Activated CD8-positive, alpha-beta memory T cell treated with anti-CD3 and anti-CD28 coated beads, Interleukin-2, amount 10 ng/mL, durations not matched to agents 7 days and 5 days (primary cell): Measurements from ENCODE around the gene ETNPPL. TPM values are rescaled to one million over a fixed set of nuclear protein-coding genes. Genes with fewer than 3 reads are reported as not detected.
A peak's percentile ranks its signal among the peaks of the same experiment; 100 is the strongest.

ENCODE experiments used
- ATAC-seq: fragments of 150-1000 bp; cut with Tn5 transposase; one replicate; pipeline ENCODE4 v1.10.0; 2021; ENCODE audit warnings: moderate library complexity
- CTCF ChIA-PET: fragments of 350-600 bp; sonication (Branson Sonifier 250); formaldehyde crosslinking; loops from one replicate; lab custom pipeline; 2021; ENCODE audit warnings: antibody characterized with exemption; lab: Charles Lee
- DNase-seq: peaks from one replicate; pipeline ENCODE4 v3.0.0-alpha.2; 2020
- H3K27ac Mint-ChIP-seq: one replicate; pipeline ENCODE4 v1.8.0; 2021; ENCODE audit warnings: mild to moderate bottlenecking, mixed read lengths
- H3K27me3 Mint-ChIP-seq: one replicate; pipeline ENCODE4 v1.8.0; 2021; ENCODE audit warnings: mixed read lengths
- H3K36me3 Mint-ChIP-seq: one replicate; pipeline ENCODE4 v1.8.0; 2021; ENCODE audit warnings: mild to moderate bottlenecking, mixed read lengths
- H3K4me1 Mint-ChIP-seq: one replicate; pipeline ENCODE4 v1.8.0; 2021; ENCODE audit warnings: mixed read lengths
- H3K4me3 Mint-ChIP-seq: one replicate; pipeline ENCODE4 v1.8.0; 2021; ENCODE audit warnings: mild to moderate bottlenecking, moderate library complexity, mixed read lengths
- H3K9me3 Mint-ChIP-seq: one replicate; pipeline ENCODE4 v1.8.0; 2022; ENCODE audit warnings: low read depth, mixed read lengths
- total RNA-seq, 2 experiments: library from RNA; stranded (reverse); gene quantifications; one replicate each; pipeline ENCODE4 v1.2.3, GENCODE V29; 2021

ETNPPL gene
- total RNA-seq, 2 experiments from 2014 or later, result not detected

GRCh38 chr4:108703966-108704365, 58.9 kb downstream of the ETNPPL start:
- Mint-ChIP-seq H3K27ac (no peak overlapping the region), H3K4me1 (peaks cover 13% of the 10 kb centered on the region), H3K27me3 (no peaks in the 10 kb centered on the region), H3K4me3 (no peak overlapping the region), H3K36me3 (no peaks in the 10 kb centered on the region), H3K9me3 (no peaks in the 10 kb centered on the region)
- CTCF ChIA-PET, result no interaction called here
- ATAC-seq (no peak), DNase-seq (no peak)

GRCh38 chr4:108703370-108703769, 59.5 kb downstream of the ETNPPL start:
- H3K9me3 Mint-ChIP-seq, result no peaks in the 10 kb centered on the region
- H3K27me3 Mint-ChIP-seq, result peaks cover 3% of the 10 kb centered on the region
- H3K4me1 Mint-ChIP-seq, result peaks cover 13% of the 10 kb centered on the region
- no peak for ATAC-seq
- no peak overlapping the region for H3K27ac Mint-ChIP-seq
- no peak overlapping the region for H3K4me3 Mint-ChIP-seq
- no peak for DNase-seq
- CTCF ChIA-PET, result no interaction called here
- H3K36me3 Mint-ChIP-seq, result no peaks in the 10 kb centered on the region

- H3K4me3 Mint-ChIP-seq, result no peak overlapping the region
Measured at GRCh38 chr4:108702960-108703359, 59.9 kb downstream of the ETNPPL start.

GRCh38 chr4:108700081-108700757, 62.6 kb downstream of the ETNPPL start:
- Mint-ChIP-seq H3K36me3 (no peaks in the 10 kb centered on the region), H3K9me3 (no peaks in the 10 kb centered on the region), H3K4me1 (peaks cover 13% of the 10 kb centered on the region), H3K4me3 (no peak overlapping the region), H3K27me3 (peaks cover 3% of the 10 kb centered on the region), H3K27ac (no peak overlapping the region)
- CTCF ChIA-PET, result no interaction called here
- no peak for ATAC-seq
- no peak for DNase-seq

More at GRCh38 chr4:108702960-108703359, 59.9 kb downstream of the ETNPPL start:
- Mint-ChIP-seq H3K27me3 (peaks cover 3% of the 10 kb centered on the region), H3K4me1 (peaks cover 13% of the 10 kb centered on the region), H3K36me3 (no peaks in the 10 kb centered on the region), H3K9me3 (no peaks in the 10 kb centered on the region), H3K27ac (no peak overlapping the region)
- ATAC-seq (peak; percentile 39), DNase-seq (no peak)
- CTCF ChIA-PET, result no interaction called here

- no peaks in the 10 kb centered on the region for H3K9me3 Mint-ChIP-seq
- no peaks in the 10 kb centered on the region for H3K36me3 Mint-ChIP-seq
- H3K27ac Mint-ChIP-seq, result no peak overlapping the region
- ATAC-seq, result no peak
- no peak overlapping the region for H3K4me3 Mint-ChIP-seq
- H3K27me3 Mint-ChIP-seq, result peaks cover 3% of the 10 kb centered on the region
- no peak for DNase-seq
- no peaks in the 10 kb centered on the region for H3K4me1 Mint-ChIP-seq
- CTCF ChIA-PET, result interaction anchor here (0.9 kb wide), 1 partner anchor 11 kb away, joined by 4 read pairs; no protein-coding TSS in a partner anchor
Measured at GRCh38 chr4:108696160-108696559, 66.7 kb downstream of the ETNPPL start.

GRCh38 chr4:108695062-108695461, 67.8 kb downstream of the ETNPPL start:
- no peaks in the 10 kb centered on the region for H3K4me1 Mint-ChIP-seq
- peaks cover 3% of the 10 kb centered on the region for H3K27me3 Mint-ChIP-seq
- H3K9me3 Mint-ChIP-seq, result no peaks in the 10 kb centered on the region
- no peak overlapping the region for H3K4me3 Mint-ChIP-seq
- no peak for ATAC-seq
- H3K36me3 Mint-ChIP-seq, result no peaks in the 10 kb centered on the region
- CTCF ChIA-PET, result no interaction called here
- DNase-seq, result no peak
- no peak overlapping the region for H3K27ac Mint-ChIP-seq

GRCh38 chr4:108694423-108694822, 68.4 kb downstream of the ETNPPL start:
- Mint-ChIP-seq H3K4me1 (no peaks in the 10 kb centered on the region), H3K9me3 (no peaks in the 10 kb centered on the region), H3K4me3 (no peak overlapping the region), H3K36me3 (no peaks in the 10 kb centered on the region), H3K27ac (no peak overlapping the region), H3K27me3 (peaks cover 3% of the 10 kb centered on the region)
- DNase-seq (no peak), ATAC-seq (no peak)
- CTCF ChIA-PET, result no interaction called here

- CTCF ChIA-PET, result no interaction called here
- Mint-ChIP-seq H3K4me1 (no peaks in the 10 kb centered on the region), H3K36me3 (no peaks in the 10 kb centered on the region), H3K4me3 (no peak overlapping the region), H3K9me3 (no peaks in the 10 kb centered on the region), H3K27me3 (peaks cover 3% of the 10 kb centered on the region), H3K27ac (no peak overlapping the region)
- DNase-seq (no peak), ATAC-seq (no peak)
Measured at GRCh38 chr4:108693819-108694218, 69.0 kb downstream of the ETNPPL start.

- ATAC-seq (no peak), DNase-seq (no peak)
- CTCF ChIA-PET, result no interaction called here
- Mint-ChIP-seq H3K9me3 (no peaks in the 10 kb centered on the region), H3K4me1 (no peaks in the 10 kb centered on the region), H3K27me3 (no peaks in the 10 kb centered on the region), H3K27ac (no peak overlapping the region), H3K4me3 (no peak overlapping the region), H3K36me3 (no peaks in the 10 kb centered on the region)
Measured at GRCh38 chr4:108693211-108693610, 69.6 kb downstream of the ETNPPL start.

Other genes with a start within 250 kb of the ETNPPL start
- gene RPL34, start 142.5 kb downstream of the ETNPPL start, total RNA-seq, result 100 to 1,000 TPM; 912 to 994 TPM
- 10 to 100 TPM; 48.2 to 71.2 TPM for gene OSTC, start 112.5 kb downstream of the ETNPPL start, total RNA-seq